Activated naive CD4-positive, alpha-beta T cell treated with Interleukin-2 at 50 U/mL for 16 hours (primary cell): ENCODE measurements around the gene PALM3.
A peak's percentile ranks its signal among the peaks of the same experiment; 100 is the strongest.
"Not testable (repeated sequence)": the region's sequence is repeated elsewhere in the genome, so short reads cannot be mapped to it uniquely, and the experiment has no call there.

ENCODE experiments used
- DNase-seq: peaks from one replicate; pipeline ENCODE4 v3.0.0-alpha.2; 2020

PALM3 gene

GRCh38 chr19:14030997-14031718, 30.7 kb downstream of the PALM3 start:
- no peak for DNase-seq

- DNase-seq: no peak
These were observed 33.0 kb downstream of the PALM3 start for GRCh38 chr19:14028901-14029300.

- no peak for DNase-seq
These were observed 33.9 kb downstream of the PALM3 start, which contains the start of gene RLN3 for GRCh38 chr19:14027856-14028450. TSS of gene RLN3 (plus strand) at chr19:14028148. CDS start at chr19:14028205, 57 bp downstream.

GRCh38 chr19:14026652-14027192, 35.2 kb downstream of the PALM3 start:
- DNase-seq: not testable (repeated sequence)

- no peak for DNase-seq
These were observed 38.3 kb downstream of the PALM3 start for GRCh38 chr19:14023404-14024235.

GRCh38 chr19:14022469-14022868, 39.4 kb downstream of the PALM3 start:
- no peak for DNase-seq

GRCh38 chr19:14021474-14021873, 40.4 kb downstream of the PALM3 start:
- DNase-seq: no peak

- DNase-seq: not testable (repeated sequence)
These were observed 42.1 kb downstream of the PALM3 start for GRCh38 chr19:14019739-14020138.

GRCh38 chr19:14019100-14019499, 42.8 kb downstream of the PALM3 start:
- no peak for DNase-seq

- no peak for DNase-seq
These were observed 46.3 kb downstream of the PALM3 start for GRCh38 chr19:14015524-14016035.

GRCh38 chr19:14012378-14012915, 49.4 kb downstream of the PALM3 start:
- no peak for DNase-seq

GRCh38 chr19:14006766-14007562, 54.9 kb downstream of the PALM3 start:
- DNase-seq: no peak

GRCh38 chr19:14006085-14006765, 55.7 kb downstream of the PALM3 start, which contains the start of gene RFX1:
TSS of gene RFX1 (minus strand) at chr19:14006320. CDS start at chr19:13993843, 12,477 bp downstream.
- DNase-seq: peak; percentile 100

GRCh38 chr19:14005349-14006084, 56.4 kb downstream of the PALM3 start:
- DNase-seq: peak; percentile 89

GRCh38 chr19:14004619-14005348, 57.1 kb downstream of the PALM3 start:
- no peak for DNase-seq
